Measurements from ENCODE around the gene RSRC1.

DNA sequence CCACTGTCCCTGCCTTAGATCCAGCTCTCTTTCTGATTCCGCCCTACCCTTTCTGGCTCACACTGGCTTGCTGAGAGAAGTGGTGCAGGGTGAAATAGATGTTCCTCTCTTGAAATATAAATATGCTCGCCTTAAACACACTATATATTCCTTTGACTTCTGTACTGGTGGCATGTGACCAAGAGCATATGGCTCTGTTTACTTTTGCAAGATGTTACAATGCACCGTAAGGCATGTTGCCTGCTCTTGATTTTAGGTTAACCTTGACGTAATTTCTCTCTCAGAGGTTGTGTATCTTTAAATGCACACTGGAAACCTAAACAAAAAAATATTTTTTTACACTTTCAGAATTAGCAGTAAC is 749 bp downstream of the RSRC1 start:
- no peak for TF ChIP-seq POLR2A (IDR thresholded peaks at IDR 0.05; ENCODE audit: low read length)
- TF ChIP-seq GATA1 (IDR thresholded peaks at IDR 0.05; ENCODE audit: low read depth, low read length) = no peak
